GM21786 (cell line): ENCODE data around the gene KCNJ8.

Source experiments
- ATAC-seq: cut with Tn5 transposase; IDR thresholded peaks from one replicate; pipeline ENCODE4 v1.9.1; 2021; ENCODE audit not compliant: unreplicated experiment

Gene KCNJ8

GRCh38 chr12:21718403-21718802 lies 56.1 kb downstream of the KCNJ8 start:
- no peak for ATAC-seq

GRCh38 chr12:21717767-21718166 lies 56.7 kb downstream of the KCNJ8 start:
- no peak for ATAC-seq

DNA sequence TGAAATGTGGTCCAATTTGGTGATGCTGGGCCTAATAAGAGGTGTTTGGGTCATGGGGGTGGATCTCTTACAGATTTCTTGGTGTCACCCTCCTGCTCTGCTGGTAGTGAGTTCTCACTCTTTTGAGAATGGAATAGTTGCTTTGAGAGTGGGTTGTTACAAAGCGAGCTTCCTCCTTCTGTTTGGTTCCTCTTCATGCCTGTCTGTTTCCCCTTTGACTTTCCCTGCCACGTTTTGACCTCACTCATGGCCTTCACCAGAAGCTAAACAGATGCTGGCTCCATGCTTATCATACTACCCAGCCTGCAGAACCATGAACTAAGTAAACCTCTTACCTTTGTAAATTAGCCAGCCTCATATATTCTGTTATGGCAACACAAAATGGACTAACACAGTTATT lies 59.1 kb downstream of the KCNJ8 start:
- no peak for ATAC-seq
